Mucosa of gallbladder (tissue), 1 donor: Measurements from ENCODE around the gene GPC2. TPM values are rescaled to one million over a fixed set of nuclear protein-coding genes. Genes with fewer than 3 reads are reported as not detected.
"Not testable (repeated sequence)": the region's sequence is repeated elsewhere in the genome, so short reads cannot be mapped to it uniquely, and the experiment has no call there.

ENCODE experiments used
- DNase-seq: peaks from one replicate; pipeline ENCODE4 v3.0.0-alpha.2; 2020; ENCODE audit warnings: low spot score
- total RNA-seq: library from RNA; stranded (reverse); gene quantifications from one replicate; pipeline ENCODE4 v1.2.1, GENCODE V29; 2021
- donor health status: DM: no; HTN: no; CAD: no.

The GPC2 gene
- total RNA-seq, 1 donor from 2014 or later, result 5.6 TPM

DNA sequence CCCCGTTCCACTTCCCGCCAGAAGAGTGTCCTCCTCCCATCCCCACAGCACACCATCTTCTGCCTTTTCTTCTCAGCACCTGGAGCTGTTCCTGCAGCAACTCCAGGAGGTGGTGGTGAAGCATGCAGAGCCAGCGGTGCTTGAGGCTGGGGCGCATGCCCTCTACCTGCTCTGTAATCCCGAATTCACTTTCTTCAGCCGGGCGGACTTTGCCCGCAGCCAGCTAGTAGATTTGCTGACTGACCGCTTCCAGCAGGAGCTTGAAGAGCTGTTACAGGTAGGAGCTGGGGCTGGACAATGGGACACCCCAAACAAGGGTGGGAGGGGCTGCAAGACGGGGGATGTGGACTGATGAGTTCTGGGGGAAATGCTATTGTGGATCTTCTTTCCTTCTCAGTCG lies 23.5 kb upstream of the GPC2 start:
- DNase-seq, result peak; percentile 59

GRCh38 chr7:100198266-100198665 lies 21.1 kb upstream of the GPC2 start:
- DNase-seq, result no peak

GRCh38 chr7:100195901-100196322 lies 18.7 kb upstream of the GPC2 start:
- not testable (repeated sequence) for DNase-seq

DNA sequence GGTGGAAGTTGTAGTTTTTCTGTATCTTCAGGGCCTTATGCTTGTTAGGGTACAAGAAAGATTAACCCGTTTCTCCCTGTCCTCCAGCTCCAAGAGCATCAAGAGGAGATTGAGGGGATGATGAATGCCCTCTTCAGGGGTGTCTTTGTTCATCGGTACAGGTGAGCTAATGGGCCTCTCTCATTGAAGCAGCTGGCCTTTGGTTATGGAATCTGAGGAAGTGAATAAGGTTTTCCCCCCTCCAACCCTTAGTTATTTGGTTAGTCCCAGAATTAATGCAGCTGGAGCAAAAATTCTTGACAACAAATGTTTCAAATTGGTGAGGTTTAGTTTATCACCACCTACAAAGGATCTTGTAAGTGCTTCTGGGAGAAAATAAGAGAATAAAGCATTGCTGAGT lies 18.0 kb upstream of the GPC2 start:
- no peak for DNase-seq

DNA sequence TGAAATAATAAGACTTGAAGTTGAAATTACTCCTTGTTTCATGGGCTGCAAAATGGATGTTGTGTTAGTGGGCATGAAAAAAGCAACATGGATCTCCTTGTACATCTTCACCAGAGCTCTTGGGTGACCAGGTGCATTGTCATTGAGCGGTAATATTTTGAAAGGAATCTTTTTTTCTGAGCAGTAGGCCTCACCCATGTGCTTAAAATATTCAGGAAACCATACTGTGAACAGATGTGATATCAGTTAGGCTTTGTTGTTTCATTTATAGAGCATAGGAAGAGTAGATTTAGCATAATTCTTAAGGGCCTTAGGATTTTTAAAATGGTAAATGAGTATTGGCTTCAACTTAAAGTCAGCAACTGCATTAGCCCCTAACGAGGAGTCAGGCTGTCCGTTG lies 15.8 kb upstream of the GPC2 start:
- DNase-seq, result no peak

- not testable (repeated sequence) for DNase-seq
These were observed 15.2 kb upstream of the GPC2 start for GRCh38 chr7:100192281-100192862.

- DNase-seq, result no peak
These were observed 14.6 kb upstream of the GPC2 start for GRCh38 chr7:100191775-100192174.

GRCh38 chr7:100190048-100190711 lies 13.0 kb upstream of the GPC2 start:
- DNase-seq, result no peak

DNA sequence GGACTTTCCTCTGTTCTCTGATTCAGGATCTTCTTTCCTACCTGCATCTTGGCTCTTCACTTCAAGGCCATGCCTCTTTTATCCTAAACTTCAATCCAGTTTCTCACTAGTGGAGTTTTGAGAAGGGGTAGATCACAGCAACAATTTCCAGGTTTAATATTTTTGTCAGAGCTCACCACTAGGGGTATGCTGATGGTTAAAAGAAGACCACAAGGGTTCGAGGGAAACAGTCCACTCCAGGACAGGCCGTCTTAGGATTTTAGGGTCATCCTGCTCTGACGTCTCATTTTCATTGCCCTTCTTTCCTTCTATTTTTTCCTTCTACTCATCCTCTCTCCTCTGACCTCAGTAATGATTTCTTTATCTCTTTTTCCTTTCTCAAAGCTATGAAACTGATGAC lies 11.9 kb upstream of the GPC2 start:
- DNase-seq, result no peak

DNA sequence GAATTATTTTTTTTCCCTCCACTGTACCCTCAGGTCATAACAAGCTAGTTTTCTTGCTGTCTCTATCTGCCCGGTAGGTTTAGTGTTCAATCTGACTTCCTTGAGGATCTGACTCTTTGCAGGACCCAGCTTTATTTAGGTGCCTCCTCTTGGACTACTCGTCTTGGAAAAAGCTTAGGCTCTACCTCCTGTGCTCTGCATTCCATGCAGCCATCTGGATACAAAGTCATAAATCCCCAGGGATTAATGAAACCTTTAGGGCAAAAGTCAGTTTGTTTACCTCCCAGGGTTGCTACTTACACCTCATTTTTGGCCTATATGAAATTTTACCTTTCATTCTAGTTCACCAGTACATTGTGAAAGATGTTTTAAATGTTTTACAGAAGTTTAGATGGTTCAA lies 8.5 kb upstream of the GPC2 start:
- DNase-seq, result no peak

DNA sequence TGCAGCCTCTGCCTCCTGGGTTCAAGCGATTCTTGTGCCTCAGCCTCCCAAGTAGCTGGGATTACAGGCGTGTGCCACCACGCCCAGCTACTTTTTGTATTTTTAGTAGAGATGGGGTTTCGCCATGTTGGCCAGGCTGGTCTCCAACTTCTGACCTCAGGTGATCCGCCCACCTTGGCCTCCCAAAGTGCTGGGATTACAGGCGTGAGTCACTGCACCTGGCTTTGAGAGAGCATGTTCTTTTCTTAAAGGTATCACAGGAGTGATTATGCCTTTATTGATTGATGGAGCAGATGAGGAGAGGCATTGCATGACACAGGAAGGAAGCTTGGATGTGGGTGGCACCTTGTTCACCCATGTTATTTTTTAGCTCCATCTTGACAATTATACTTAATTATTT lies 5.9 kb upstream of the GPC2 start:
- DNase-seq, result not testable (repeated sequence)

- DNase-seq, result not testable (repeated sequence)
These were observed 5.4 kb upstream of the GPC2 start for GRCh38 chr7:100182616-100183015.

DNA sequence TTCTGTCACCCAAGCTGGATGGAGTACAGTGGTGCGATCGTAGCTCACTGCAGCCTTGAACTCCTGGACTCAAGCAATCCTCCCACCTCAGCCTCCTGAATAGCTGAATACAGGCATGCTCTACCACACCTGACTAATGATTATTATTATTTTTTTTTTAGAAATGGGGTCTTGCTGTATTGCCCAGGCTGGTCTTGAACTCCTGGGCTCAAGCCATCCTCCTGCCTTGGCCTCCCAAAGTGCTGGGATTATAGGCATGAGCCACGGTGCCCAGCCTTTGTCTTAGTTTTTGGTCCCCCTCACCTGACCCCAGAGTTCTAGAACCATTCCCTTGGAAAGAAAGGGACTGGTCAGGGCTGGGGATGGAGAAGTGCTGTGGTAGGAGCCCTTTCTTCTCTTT lies 2.9 kb upstream of the GPC2 start:
- not testable (repeated sequence) for DNase-seq

GRCh38 chr7:100176096-100177044 lies 811 bp downstream of the GPC2 start:
- no peak for DNase-seq

DNA sequence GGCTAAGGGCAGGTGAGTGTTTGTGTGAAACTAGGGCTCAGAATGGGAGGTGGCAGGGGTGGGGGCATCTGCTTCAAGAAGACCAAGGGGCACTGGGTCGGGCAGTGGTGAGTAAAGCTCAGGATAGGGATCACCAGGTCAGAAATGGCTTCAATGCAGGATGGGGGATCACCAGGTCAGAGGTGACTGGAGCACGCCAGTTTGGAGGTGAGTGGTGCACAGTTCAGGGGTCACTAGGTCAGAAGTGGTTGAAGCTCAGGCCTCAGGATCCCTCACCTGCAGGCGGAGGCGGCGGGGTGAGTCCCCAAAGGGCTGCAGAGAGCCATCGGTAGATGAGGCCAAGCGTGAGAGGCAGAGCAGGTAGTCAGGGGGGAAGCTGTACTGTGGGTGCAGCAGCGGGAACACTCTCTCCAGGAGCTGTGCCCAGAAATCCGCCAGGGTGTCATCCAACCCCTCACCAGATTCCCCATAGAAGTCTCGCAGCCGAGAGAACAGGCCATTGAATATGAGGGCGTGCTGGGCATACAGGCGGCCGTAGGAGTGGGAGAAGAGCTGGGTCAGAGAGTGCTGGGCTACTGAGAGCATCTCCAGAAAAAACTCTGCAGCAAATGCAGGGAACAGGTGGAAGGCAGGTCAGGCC lies 1.8 kb downstream of the GPC2 start:
- DNase-seq, result no peak

- no peak for DNase-seq
These were observed 2.6 kb downstream of the GPC2 start for GRCh38 chr7:100174582-100174981.

GRCh38 chr7:100173806-100174495 lies 3.2 kb downstream of the GPC2 start:
- DNase-seq, result no peak

DNA sequence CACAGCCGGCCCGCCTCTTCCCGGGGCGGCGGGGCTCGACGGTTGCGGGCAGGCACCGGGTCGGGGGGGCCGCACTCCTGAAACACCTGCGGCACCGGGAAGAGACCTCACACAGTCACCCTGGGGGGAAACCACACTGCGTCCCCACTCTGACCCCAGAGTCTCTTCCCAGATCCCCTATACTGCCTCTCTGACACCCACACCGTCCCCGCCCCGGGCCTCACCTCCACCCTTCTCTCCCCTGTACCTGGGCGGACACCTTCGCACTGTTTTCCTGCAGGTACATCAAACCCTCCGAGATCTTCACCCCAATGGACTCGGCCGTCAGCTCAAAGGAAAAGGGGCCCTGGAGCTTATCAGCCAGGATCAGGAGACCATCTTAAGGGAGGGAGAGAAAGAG lies 5.3 kb downstream of the GPC2 start:
- no peak for DNase-seq

GRCh38 chr7:100171087-100171681 lies 6.0 kb downstream of the GPC2 start:
- no peak for DNase-seq

DNA sequence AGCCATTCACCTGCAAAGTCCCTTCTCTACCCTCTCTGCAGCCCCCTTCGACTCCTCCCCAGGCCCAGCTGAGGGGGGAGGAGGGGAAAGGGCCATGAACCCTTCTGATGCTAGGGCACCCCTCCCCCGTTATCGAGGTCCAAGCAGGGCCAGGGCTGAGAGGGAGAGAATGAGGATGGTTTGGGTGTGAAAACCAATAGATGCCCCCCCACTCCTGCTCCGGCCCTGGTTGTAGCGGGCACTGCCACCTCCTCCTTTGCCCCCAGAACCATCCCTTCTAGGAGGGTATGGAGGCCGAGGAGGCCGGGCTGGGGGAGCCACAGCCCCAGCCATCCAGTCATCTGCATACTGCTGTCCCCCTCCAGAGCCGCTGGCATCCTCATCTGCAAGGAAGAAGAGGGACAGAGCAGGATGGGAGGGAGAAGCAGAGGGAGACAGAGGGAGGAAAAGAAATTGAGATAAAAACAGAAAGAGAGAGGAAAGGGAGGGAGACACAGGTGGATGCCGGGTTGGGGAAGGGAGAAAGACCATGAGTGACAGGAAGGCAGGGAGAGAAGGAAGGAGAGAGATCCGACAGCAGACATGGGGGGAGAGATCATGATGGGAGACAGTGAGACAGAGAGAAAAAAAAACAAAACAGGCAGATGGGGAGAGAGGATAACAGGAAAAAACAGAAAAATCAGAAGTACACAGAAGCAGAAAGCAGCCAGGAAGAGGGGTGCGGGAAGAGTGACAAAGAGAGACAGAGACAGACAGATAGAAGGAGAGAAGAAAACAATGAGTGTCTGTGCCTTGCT lies 6.9 kb downstream of the GPC2 start:
- no peak for DNase-seq
